OCI-LY1 (cell line): ENCODE measurements around the gene TFPI.
"Not testable (repeated sequence)": the region's sequence is repeated elsewhere in the genome, so short reads cannot be mapped to it uniquely, and the experiment has no call there.

ENCODE experiments used
- H2AFZ ChIP-seq: fragments of 200-600 bp; sonication (generic), shearing (Covaris generic); 2 replicates; pipeline ENCODE4 v1.6.0; 2014; ENCODE audit warnings: antibody characterized with exemption, mild to moderate bottlenecking, low read length
- H3F3A ChIP-seq: fragments of 200-600 bp; sonication (generic), shearing (Covaris generic); 2 replicates; pipeline ENCODE4 v1.6.0; 2014; ENCODE audit warnings: mild to moderate bottlenecking, antibody characterized with exemption, low read length, moderate library complexity; ENCODE audit not compliant: insufficient read depth
- H3K27ac ChIP-seq: fragments of 200-600 bp; sonication (generic); 2 replicates; pipeline ENCODE4 v1.5.1; 2014; ENCODE audit warnings: low read length, mixed run types, mild to moderate bottlenecking, low read depth; ENCODE audit not compliant: poor library complexity, severe bottlenecking
- H3K27me3 ChIP-seq: fragments of 200-600 bp; sonication (generic); 2 replicates; pipeline ENCODE4 v1.6.0; 2014; ENCODE audit warnings: antibody characterized with exemption, mild to moderate bottlenecking, low read length, moderate library complexity; ENCODE audit not compliant: insufficient read depth
- H3K36me3 ChIP-seq: fragments of 200-600 bp; sonication (generic); 2 replicates; pipeline ENCODE4 v1.6.1; 2014; ENCODE audit warnings: mild to moderate bottlenecking, antibody characterized with exemption, low read length, moderate library complexity, mixed read lengths; ENCODE audit not compliant: insufficient read depth
- H3K4me1 ChIP-seq: fragments of 200-600 bp; sonication (generic); 2 replicates; pipeline ENCODE4 v1.5.1; 2014; ENCODE audit warnings: mild to moderate bottlenecking, low read length, moderate library complexity; ENCODE audit not compliant: insufficient read depth, severe bottlenecking
- H3K4me2 ChIP-seq: fragments of 200-600 bp; sonication (generic), shearing (Covaris generic); 2 replicates; pipeline ENCODE4 v1.6.1; 2014; ENCODE audit warnings: low read length
- H3K4me3 ChIP-seq: fragments of 200-600 bp; sonication (generic); 2 replicates; pipeline ENCODE4 v1.5.1; 2014; ENCODE audit warnings: low read length, low read depth, mild to moderate bottlenecking, mixed read lengths; ENCODE audit not compliant: poor library complexity, severe bottlenecking
- H3K79me2 ChIP-seq: fragments of 200-600 bp; shearing (Covaris generic); 2 replicates; pipeline ENCODE4 v1.6.1; 2016; ENCODE audit warnings: mixed run types, low read length, mixed read lengths; ENCODE audit not compliant: insufficient read depth
- H3K9ac ChIP-seq: fragments of 200-600 bp; sonication (generic), shearing (Covaris generic); 2 replicates; pipeline ENCODE4 v1.6.1; 2014; ENCODE audit warnings: mild to moderate bottlenecking, low read length, mixed read lengths
- H3K9me2 ChIP-seq: fragments of 200-600 bp; sonication (generic), shearing (Covaris generic); 2 replicates; pipeline ENCODE4 v1.6.1; 2014; ENCODE audit warnings: low read depth, mild to moderate bottlenecking, low read length, mixed read lengths
- H3K9me3 ChIP-seq: fragments of 200-600 bp; shearing (Covaris generic); 2 replicates; pipeline ENCODE4 v1.6.1; 2014; ENCODE audit warnings: low read length, mixed read lengths
- H4K20me1 ChIP-seq: fragments of 200-600 bp; sonication (generic), shearing (Covaris generic); 2 replicates; pipeline ENCODE4 v1.6.0; 2016; ENCODE audit warnings: mild to moderate bottlenecking, low read length; ENCODE audit not compliant: insufficient read depth
- EZH2 ChIP-seq: fragments of 200-600 bp; sonication (generic), shearing (Covaris generic); IDR thresholded peaks from 2 replicates; pipeline ENCODE4 v1.8.0; 2017; ENCODE audit warnings: borderline replicate concordance, mixed run types, mild to moderate bottlenecking, antibody characterized with exemption, low read length, moderate library complexity, mixed read lengths
- TF ChIP-seq, protein P1 (sequence below): fragments of 200-600 bp; sonication (generic), shearing (Covaris generic); IDR thresholded peaks from 2 replicates; pipeline ENCODE4 v1.5.1; 2017; ENCODE audit warnings: mild to moderate bottlenecking, antibody characterized with exemption, low read length, moderate library complexity, mixed read lengths

The TFPI gene

GRCh38 chr2:187523325-187523724 lies 30.9 kb downstream of the TFPI start:
- H3K4me1 ChIP-seq: no peaks in the 10 kb centered on the region
- H3K27me3 ChIP-seq: no peaks in the 10 kb centered on the region
- no peaks in the 10 kb centered on the region for H3K9me2 ChIP-seq
- no peak overlapping the region for H3K4me2 ChIP-seq
- H2AFZ ChIP-seq: no peak overlapping the region
- no peaks in the 10 kb centered on the region for H3K36me3 ChIP-seq
- TF ChIP-seq, protein P1, sequence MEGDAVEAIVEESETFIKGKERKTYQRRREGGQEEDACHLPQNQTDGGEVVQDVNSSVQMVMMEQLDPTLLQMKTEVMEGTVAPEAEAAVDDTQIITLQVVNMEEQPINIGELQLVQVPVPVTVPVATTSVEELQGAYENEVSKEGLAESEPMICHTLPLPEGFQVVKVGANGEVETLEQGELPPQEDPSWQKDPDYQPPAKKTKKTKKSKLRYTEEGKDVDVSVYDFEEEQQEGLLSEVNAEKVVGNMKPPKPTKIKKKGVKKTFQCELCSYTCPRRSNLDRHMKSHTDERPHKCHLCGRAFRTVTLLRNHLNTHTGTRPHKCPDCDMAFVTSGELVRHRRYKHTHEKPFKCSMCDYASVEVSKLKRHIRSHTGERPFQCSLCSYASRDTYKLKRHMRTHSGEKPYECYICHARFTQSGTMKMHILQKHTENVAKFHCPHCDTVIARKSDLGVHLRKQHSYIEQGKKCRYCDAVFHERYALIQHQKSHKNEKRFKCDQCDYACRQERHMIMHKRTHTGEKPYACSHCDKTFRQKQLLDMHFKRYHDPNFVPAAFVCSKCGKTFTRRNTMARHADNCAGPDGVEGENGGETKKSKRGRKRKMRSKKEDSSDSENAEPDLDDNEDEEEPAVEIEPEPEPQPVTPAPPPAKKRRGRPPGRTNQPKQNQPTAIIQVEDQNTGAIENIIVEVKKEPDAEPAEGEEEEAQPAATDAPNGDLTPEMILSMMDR: no peak
- TF ChIP-seq EZH2: no peak
- H3K9ac ChIP-seq: no peak overlapping the region
- no peak overlapping the region for H3K4me3 ChIP-seq
- no peaks in the 10 kb centered on the region for H4K20me1 ChIP-seq
- H3K9me3 ChIP-seq: no peaks in the 10 kb centered on the region
- no peaks in the 10 kb centered on the region for H3F3A ChIP-seq
- H3K27ac ChIP-seq: no peak overlapping the region
- H3K79me2 ChIP-seq: no peaks in the 10 kb centered on the region

- H3K9ac ChIP-seq: no peak overlapping the region
- no peaks in the 10 kb centered on the region for H3K4me1 ChIP-seq
Measured at GRCh38 chr2:187520121-187520624, 34.1 kb downstream of the TFPI start.

DNA sequence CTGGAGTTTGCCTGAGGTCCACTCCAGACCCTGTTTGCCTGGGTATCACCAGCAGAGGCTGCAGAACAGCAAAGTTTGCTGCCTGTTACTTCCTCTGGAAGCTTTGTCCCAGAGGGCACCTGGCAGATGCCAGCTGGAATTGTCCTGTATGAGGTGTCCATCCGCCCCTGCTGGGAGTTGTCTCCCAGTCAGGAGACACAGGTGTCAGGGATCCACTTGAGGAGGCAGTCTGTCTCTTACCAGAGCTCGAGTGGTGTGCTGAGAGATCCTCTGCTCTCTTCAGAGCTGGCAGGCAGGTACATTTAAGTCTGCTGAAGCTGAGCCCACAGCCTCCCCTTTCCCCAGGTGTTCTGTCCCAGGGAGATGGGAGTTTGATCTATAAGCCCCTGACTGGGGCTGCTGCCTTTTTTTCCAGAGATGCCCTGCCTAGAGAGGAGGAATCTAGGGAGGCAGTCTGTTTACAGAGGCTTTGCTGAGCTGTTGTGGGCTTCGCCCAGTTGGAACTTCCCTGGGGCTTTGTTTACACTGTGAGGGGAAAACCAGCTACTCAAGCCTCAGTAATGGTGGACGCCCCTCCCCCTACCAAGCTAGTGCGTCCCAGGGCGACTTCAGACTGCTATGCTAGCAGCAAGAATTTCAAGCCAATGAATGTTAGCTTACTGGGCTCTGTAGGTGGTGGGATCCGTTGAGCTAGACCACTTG lies 34.7 kb downstream of the TFPI start:
- Histone ChIP-seq H3K9me3 (no peaks in the 10 kb centered on the region), H3K9me2 (no peaks in the 10 kb centered on the region), H3K4me3 (no peak overlapping the region), H2AFZ (no peak overlapping the region), H3K4me1 (no peaks in the 10 kb centered on the region), H3K9ac (no peak overlapping the region), H3K79me2 (no peaks in the 10 kb centered on the region), H3K4me2 (no peak overlapping the region), H4K20me1 (no peaks in the 10 kb centered on the region), H3F3A (no peaks in the 10 kb centered on the region), H3K27ac (no peak overlapping the region), H3K27me3 (no peaks in the 10 kb centered on the region), H3K36me3 (no peaks in the 10 kb centered on the region)
- TF ChIP-seq, protein P1: no peak
- TF ChIP-seq EZH2: no peak

More at GRCh38 chr2:187520121-187520624, 34.1 kb downstream of the TFPI start:
- TF ChIP-seq, protein P1: no peak
- TF ChIP-seq EZH2: no peak
- Histone ChIP-seq H3K9me2 (no peaks in the 10 kb centered on the region), H3K9me3 (no peaks in the 10 kb centered on the region), H3F3A (no peaks in the 10 kb centered on the region), H3K27me3 (no peaks in the 10 kb centered on the region), H3K79me2 (no peaks in the 10 kb centered on the region), H3K27ac (no peak overlapping the region), H3K36me3 (no peaks in the 10 kb centered on the region), H4K20me1 (no peaks in the 10 kb centered on the region), H3K4me3 (no peak overlapping the region), H2AFZ (no peak overlapping the region), H3K4me2 (no peak overlapping the region)

- not testable (repeated sequence) for H3F3A ChIP-seq, H3K27me3 ChIP-seq, H4K20me1 ChIP-seq, H3K27ac ChIP-seq, H2AFZ ChIP-seq, H3K36me3 ChIP-seq, H3K9me2 ChIP-seq, H3K4me1 ChIP-seq, H3K4me2 ChIP-seq, H3K4me3 ChIP-seq, H3K9me3 ChIP-seq, H3K79me2 ChIP-seq, H3K9ac ChIP-seq
Measured at GRCh38 chr2:187517750-187518361, 36.4 kb downstream of the TFPI start.

DNA sequence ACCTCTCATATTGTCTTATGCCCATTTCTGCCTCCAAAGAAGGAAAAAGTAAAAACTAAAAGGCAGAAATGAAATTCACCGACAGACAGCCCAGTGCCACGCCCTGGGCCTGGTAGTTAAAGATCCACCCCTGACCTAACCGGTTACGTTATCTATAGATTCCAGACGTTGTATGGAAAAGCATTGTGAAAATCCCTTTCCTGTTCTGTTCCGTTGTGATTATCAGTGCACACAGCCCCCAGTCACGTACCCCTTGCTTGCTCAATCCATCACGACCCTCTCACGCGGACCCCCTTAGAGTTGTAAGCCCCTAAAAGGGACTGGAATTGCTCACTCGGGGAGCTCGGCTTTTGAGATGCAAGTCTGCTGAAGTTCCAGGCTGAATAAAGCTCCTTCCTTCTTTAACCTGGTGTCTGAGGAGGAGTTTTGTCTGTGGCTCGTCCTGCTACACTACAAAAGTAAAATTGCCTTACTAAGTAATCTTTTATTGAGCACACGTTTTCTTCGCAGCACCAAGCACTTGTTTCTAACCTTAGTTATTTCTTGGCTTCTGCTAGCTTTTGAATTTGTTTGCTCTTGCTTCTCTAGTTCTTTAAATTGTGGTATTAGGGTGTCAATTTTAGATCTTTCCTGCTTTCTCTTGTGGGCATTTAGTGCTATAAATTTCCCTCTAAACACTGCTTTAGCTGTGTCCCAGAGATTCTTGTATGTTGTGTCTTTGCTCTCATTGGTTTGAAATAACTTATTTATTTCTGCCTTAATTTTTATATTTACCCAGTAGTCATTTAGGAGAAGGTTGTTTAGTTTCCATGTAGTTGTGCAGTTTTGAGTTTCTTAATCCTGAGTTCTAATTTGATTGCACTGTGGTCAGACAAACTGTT lies 37.4 kb downstream of the TFPI start:
- not testable (repeated sequence) for H3K27ac ChIP-seq, H3K9ac ChIP-seq, H3K4me3 ChIP-seq, H3K79me2 ChIP-seq, H3K36me3 ChIP-seq, H3K4me2 ChIP-seq, H3K9me2 ChIP-seq, H4K20me1 ChIP-seq, H3F3A ChIP-seq, H3K9me3 ChIP-seq, H3K27me3 ChIP-seq, H3K4me1 ChIP-seq, H2AFZ ChIP-seq
